ENCODE results near the gene ADPRS. TPM values are rescaled to one million over a fixed set of nuclear protein-coding genes. Genes with fewer than 3 reads are reported as not detected.

The ADPRS gene
- total and polyA plus RNA-seq, 8 donors = 1.8 to 27.5 (median 14.6) TPM

- Histone ChIP-seq H3K36me3 (peaks cover 6 to 61% (median 50%) of the 10 kb centered on the region in 4 donors), H3K27me3 (no peaks in the 10 kb centered on the region), H3K27ac (no peak overlapping the region), H3K4me3 (no peak overlapping the region), H3K4me1 (no peaks in the 10 kb centered on the region), H3K9me3 (no peaks in the 10 kb centered on the region)
- TF ChIP-seq EP300 (IDR thresholded peaks at IDR 0.05) (no peak), CTCF (IDR thresholded peaks at IDR 0.05) (no peak), POLR2A (IDR thresholded peaks at IDR 0.05) (no peak), POLR2AphosphoS5 (IDR thresholded peaks at IDR 0.05) (no peak)
- DNase-seq = no peak
- intact Hi-C loops (cut with DNase I; ENCODE audit: low total_unique reads) = no loop called here
Observed at GRCh38 chr1:36053978-36054377, 34.7 kb upstream of the ADPRS start.

- Histone ChIP-seq H3K27ac (no peak overlapping the region), H3K27me3 (no peaks in the 10 kb centered on the region), H3K4me1 (no peaks in the 10 kb centered on the region), H3K36me3 (peaks cover 6 to 44% (median 39%) of the 10 kb centered on the region in 4 donors), H3K9me3 (no peaks in the 10 kb centered on the region), H3K4me3 (no peak overlapping the region)
- TF ChIP-seq POLR2A (IDR thresholded peaks at IDR 0.05) (no peak), POLR2AphosphoS5 (IDR thresholded peaks at IDR 0.05) (no peak), EP300 (IDR thresholded peaks at IDR 0.05) (no peak), CTCF (IDR thresholded peaks at IDR 0.05) (no peak)
- 77 to 90% (median 88%) methylated on average over 5 of the region's 5 CpGs for WGBS, 5 donors
- intact Hi-C loops (cut with DNase I; ENCODE audit: low total_unique reads) = no loop called here
- no peak for DNase-seq
Observed at GRCh38 chr1:36055706-36056105, 33.0 kb upstream of the ADPRS start.

GRCh38 chr1:36062315-36062714, 26.4 kb upstream of the ADPRS start:
- no peak overlapping the region for H3K27ac ChIP-seq
- no peaks in the 10 kb centered on the region for H3K9me3 ChIP-seq
- H3K36me3 ChIP-seq = peaks cover 0 to 11% (median 2%) of the 10 kb centered on the region in 4 donors
- intact Hi-C loops (cut with DNase I; ENCODE audit: low total_unique reads) = no loop called here
- WGBS, 5 donors = 91 to 97% (median 94%) methylated on average over 1 of the region's 1 CpG
- no peaks in the 10 kb centered on the region for H3K4me1 ChIP-seq
- no peak for DNase-seq
- H3K27me3 ChIP-seq = no peaks in the 10 kb centered on the region
- no peak overlapping the region for H3K4me3 ChIP-seq
- TF ChIP-seq POLR2A (IDR thresholded peaks at IDR 0.05) (no peak), EP300 (IDR thresholded peaks at IDR 0.05) (no peak), POLR2AphosphoS5 (IDR thresholded peaks at IDR 0.05) (no peak), CTCF (IDR thresholded peaks at IDR 0.05) (no peak)

GRCh38 chr1:36067871-36068270, 20.8 kb upstream of the ADPRS start:
- intact Hi-C loops (cut with DNase I; ENCODE audit: low total_unique reads) = no loop called here
- TF ChIP-seq POLR2AphosphoS5 (IDR thresholded peaks at IDR 0.05) (no peak), POLR2A (IDR thresholded peaks at IDR 0.05) (no peak), EP300 (IDR thresholded peaks at IDR 0.05) (no peak), CTCF (IDR thresholded peaks at IDR 0.05) (no peak)
- no peak overlapping the region for H3K4me3 ChIP-seq
- DNase-seq = no peak
- no peak overlapping the region for H3K27ac ChIP-seq
- H3K36me3 ChIP-seq = no peaks in the 10 kb centered on the region
- no peaks in the 10 kb centered on the region for H3K4me1 ChIP-seq
- H3K9me3 ChIP-seq = no peaks in the 10 kb centered on the region
- H3K27me3 ChIP-seq = no peaks in the 10 kb centered on the region
